ENCODE results near the gene HNRNPL. TPM values are rescaled to one million over a fixed set of nuclear protein-coding genes. Genes with fewer than 3 reads are reported as not detected.

Gene HNRNPL
- total and polyA plus RNA-seq, 9 of the 15 experiments (the other 6 are each of a cell fraction or from before 2014, with no cell fraction given), result 39.5 to 610 (median 299) TPM

- TF ChIP-seq RBFOX2 (IDR thresholded peaks at IDR 0.05; ENCODE audit: low read depth, low read length) (no peak; the same call in 1 of the 2 replicates), STAT6 (CRISPR knock-in tag; IDR thresholded peaks at IDR 0.05) (no peak), ZNF384 (IDR thresholded peaks at IDR 0.05; ENCODE audit: low read depth, low read length) (no peak), ZBTB26 (CRISPR knock-in tag; IDR thresholded peaks at IDR 0.05) (no peak), ARNT (IDR thresholded peaks at IDR 0.05) (no peak; a peak in 1 of 4 replicates), ZNF23 (CRISPR knock-in tag; IDR thresholded peaks at IDR 0.05) (no peak), CREB1 (IDR thresholded peaks at IDR 0.05) (peak; percentile 95), CREB1 (CRISPR knock-in tag; IDR thresholded peaks at IDR 0.05) (peak; percentile 96), TFAP4 (CRISPR knock-in tag; IDR thresholded peaks at IDR 0.05; ENCODE audit: borderline replicate concordance) (no peak; the same call in 1 of the 2 replicates), ZNF830 (CRISPR knock-in tag; IDR thresholded peaks at IDR 0.05) (no peak), GABPA (tag; conservative IDR thresholded peaks at IDR 0.05; ENCODE audit: low read depth) (no peak), MBD1 (CRISPR knock-in tag; IDR thresholded peaks at IDR 0.05) (no peak), LEF1 (IDR thresholded peaks at IDR 0.05) (peak; percentile 40; the same call in 1 of the 2 replicates), ZNF444 (CRISPR knock-in tag; IDR thresholded peaks at IDR 0.05) (peak; percentile 86; the same call in 1 of the 2 replicates), KLF13 (tag; IDR thresholded peaks at IDR 0.05; ENCODE audit: borderline replicate concordance, low read depth) (no peak), ETV1 (tag; conservative IDR thresholded peaks at IDR 0.05; ENCODE audit: low read depth) (no peak), CC2D1A (IDR thresholded peaks at IDR 0.05) (no peak), MAZ (CRISPR knock-in tag; conservative IDR thresholded peaks at IDR 0.05 in 1 of 2, IDR thresholded peaks at IDR 0.05 in 1 of 2) (peak; percentile 83 to 85), CHD2 (IDR thresholded peaks at IDR 0.05; ENCODE audit: low read depth, low read length) (peak; percentile 93), FOXP4 (CRISPR knock-in tag; IDR thresholded peaks at IDR 0.05; ENCODE audit: borderline replicate concordance) (no peak; the same call in 1 of the 2 replicates), ZNF212 (CRISPR knock-in tag; IDR thresholded peaks at IDR 0.05) (no peak)
These were observed at the start of gene HNRNPL (continued) for GRCh38 chr19:38849860-38850435.
